NCI-H748 (cell line): ENCODE results near the gene TK2.
"Not testable (repeated sequence)": the region's sequence is repeated elsewhere in the genome, so short reads cannot be mapped to it uniquely, and the experiment has no call there.

Source experiments
- DNase-seq: peaks from one replicate; lab custom pipeline; 2025; ENCODE audit not compliant: unreplicated experiment; lab: John Stamatoyannopoulos, UW

Gene TK2

GRCh38 chr16:66521252-66521713, 28.6 kb downstream of the TK2 start:
- no peak for DNase-seq

GRCh38 chr16:66520406-66521170, 29.3 kb downstream of the TK2 start:
- no peak for DNase-seq

DNA sequence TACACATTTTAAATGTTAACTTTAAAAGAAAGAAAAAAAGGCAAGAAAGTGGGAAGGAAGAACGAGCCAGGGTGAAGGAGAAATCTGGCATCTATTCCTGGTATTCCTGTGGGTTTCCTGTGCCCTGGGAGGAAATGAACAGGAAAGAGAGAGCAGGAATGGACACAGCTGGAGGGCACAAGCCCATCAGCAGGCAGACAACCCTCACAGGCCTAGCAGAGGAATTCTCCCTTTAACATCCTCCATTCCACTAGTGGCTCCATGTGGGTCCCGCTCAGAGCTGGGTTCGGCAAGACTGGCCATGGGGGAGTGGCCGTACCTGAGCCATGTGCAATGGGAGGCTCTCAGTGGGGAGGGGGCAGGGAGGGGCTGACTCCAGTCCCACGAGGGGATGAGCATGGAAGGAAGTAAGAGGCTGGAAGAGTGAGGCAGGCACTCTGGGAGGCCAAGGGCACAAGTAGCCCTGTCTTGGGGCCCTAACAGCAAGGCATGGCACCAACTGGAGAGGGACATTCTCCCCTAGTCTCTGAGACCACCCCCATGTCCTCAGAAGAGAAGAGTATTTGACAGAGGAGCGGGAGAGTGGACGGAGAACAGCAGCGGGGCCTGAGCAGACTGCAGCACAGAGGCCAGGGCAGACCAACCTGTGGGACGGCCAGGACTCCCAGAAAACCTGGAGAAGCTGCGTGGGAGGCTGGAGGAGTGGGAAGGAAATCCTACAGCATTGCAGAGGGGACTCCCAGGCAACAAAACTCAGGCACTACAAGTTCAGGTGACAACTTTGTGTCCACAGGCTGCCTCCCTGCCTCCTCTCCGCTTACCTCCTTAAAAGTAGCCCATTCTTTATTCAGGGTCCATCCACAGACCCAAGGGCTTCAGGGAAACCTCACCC, 30.2 kb downstream of the TK2 start:
- no peak for DNase-seq

DNA sequence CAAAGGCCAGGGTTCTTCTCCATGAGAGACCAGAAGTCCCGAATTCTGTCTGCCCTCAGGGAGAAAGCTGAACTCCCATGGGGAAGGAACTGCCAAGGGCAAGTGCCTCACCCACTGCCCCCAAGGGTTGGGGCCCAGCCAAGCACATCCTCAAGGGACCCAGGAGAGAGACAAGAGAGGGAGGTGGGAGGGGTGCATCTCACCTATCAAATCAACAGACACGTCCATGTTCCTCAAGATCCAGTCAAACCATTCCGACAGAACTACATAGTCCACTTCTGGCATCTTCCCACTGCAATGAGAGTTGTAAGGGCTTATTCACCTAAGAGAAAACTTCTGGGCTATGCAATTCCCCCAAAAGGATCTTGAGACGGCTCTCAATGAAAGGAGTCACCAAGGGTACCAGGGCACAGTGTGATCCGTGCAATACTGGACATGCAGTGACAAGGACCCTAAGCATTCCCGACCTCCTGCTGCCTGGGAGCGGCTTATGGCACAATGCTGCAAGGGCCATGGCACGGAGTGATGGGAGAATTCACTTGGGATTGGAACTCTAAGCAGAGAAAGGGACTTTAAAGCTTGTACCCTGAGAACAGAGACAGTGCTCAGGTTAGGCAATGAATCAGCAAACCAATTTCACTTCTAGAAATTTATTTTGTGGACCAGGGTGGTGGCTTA, 32.2 kb downstream of the TK2 start:
- DNase-seq: no peak

DNA sequence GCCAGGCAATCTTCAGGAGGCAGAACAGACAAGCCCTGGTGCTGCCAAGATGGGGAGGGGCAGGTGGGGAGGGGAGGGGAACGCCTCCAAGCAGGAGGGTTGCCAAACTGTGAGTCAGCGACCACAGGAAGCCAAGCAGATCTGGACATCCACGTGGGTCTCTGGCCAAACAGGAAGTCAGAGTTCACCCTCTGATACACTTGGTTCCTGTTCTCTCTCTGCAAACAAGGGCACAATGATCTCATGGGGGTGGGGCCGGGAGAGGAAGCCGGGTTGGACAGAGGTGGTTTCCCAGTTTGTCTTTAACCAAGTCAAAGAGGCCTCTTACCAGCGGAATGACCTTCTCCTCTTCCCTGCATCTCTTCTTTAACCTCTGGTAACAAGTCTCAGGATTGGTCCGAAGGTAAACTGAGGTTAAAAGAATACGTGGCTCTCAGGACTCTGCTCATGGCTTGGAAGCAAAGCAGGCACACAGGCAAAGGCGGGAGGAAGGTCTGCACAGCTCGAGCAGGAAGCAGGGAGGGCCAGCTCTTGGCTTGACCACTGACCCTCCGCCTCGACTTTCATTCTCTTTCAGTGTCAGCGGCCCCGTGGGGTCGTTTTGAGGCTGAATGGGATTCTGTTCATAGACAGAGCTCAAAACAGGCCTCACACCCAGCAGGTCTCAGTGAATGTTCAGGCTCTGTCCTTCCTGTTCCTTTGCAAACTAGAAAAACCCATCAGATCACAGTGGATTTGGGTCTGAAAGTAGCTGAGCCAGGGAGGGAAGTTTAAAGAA, 32.9 kb downstream of the TK2 start:
- peak; percentile 45 for DNase-seq

- no peak for DNase-seq
Observed at GRCh38 chr16:66516509-66516807, 33.5 kb downstream of the TK2 start.

GRCh38 chr16:66515596-66516508, 34.1 kb downstream of the TK2 start:
- no peak for DNase-seq

DNA sequence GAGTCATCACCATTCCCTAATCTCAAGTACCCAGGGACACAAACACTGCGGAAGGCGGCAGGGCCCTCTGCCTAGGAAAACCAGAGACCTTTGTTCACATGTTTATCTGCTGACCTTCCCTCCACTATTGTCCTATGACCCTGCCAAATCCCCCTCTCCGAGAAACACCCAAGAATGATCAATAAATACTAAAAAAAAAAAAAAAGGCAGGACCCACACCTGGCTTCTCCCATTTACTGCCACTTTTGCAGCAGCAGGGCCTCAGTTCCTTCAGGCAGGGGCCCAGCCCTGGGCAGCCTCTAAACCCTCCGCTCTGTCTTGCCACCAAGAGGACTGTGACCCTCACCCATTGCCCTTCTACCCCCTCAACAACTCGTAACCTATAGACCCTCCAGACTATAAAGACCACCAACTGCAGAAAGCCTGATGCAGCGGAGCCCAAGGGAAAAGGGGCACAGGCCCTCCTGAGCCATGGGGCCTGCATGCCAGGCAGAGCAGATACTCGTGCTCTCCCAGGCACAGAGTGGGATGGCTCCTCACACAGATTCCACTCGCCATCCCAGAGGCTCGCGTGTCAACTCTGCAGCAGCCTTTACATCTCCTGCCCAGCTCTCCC, 34.8 kb downstream of the TK2 start:
- not testable (repeated sequence) for DNase-seq

DNA sequence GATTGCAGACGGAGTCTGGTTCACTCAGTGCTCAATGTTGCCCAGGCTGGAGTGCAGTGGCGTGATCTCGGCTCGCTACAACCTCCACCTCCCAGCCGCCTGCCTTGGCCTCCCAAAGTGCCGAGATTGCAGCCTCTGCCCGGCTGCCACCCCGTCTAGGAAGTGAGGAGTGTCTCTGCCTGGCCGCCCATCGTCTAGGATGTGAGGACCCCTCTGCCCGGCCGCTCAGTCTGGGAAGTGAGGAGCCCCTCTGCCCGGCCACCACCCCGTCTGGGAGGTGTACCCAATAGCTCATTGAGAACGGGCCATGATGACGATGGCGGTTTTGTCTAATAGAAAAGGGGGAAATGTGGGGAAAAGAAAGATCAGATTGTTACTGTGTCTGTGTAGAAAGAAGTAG, 35.5 kb downstream of the TK2 start:
- not testable (repeated sequence) for DNase-seq

DNA sequence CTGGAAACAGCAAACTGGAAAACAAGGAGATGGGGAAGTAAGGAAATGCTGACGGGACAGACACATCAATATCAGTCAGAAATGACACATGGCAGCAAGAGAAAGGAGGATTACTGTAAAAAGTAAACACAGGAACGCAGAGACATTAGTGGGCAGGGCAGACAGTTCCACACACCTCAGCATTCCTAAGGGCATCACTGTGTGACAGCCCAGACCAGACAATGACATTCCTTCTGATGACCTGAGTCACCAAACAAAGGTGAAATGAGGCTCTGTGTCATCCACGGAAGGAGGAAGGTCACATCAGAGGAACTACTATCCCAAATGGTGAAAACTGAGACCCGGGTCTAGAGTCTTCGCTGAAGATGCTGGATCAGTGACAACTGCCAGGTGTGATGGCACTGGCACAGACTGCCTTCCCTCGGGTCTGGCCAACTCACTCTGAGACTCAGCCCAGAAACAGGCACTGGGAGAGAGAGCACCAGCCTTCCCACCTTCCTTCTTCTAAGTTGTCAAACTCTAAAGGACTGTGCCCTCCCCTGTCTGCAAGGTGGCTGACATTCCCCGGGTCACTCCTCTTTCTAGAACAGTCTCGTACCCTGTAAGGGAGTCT, 36.7 kb downstream of the TK2 start:
- no peak for DNase-seq

- no peak for DNase-seq
Observed at GRCh38 chr16:66512272-66513110, 37.4 kb downstream of the TK2 start.

- DNase-seq: no peak
Observed at GRCh38 chr16:66511602-66512271, 38.2 kb downstream of the TK2 start.

DNA sequence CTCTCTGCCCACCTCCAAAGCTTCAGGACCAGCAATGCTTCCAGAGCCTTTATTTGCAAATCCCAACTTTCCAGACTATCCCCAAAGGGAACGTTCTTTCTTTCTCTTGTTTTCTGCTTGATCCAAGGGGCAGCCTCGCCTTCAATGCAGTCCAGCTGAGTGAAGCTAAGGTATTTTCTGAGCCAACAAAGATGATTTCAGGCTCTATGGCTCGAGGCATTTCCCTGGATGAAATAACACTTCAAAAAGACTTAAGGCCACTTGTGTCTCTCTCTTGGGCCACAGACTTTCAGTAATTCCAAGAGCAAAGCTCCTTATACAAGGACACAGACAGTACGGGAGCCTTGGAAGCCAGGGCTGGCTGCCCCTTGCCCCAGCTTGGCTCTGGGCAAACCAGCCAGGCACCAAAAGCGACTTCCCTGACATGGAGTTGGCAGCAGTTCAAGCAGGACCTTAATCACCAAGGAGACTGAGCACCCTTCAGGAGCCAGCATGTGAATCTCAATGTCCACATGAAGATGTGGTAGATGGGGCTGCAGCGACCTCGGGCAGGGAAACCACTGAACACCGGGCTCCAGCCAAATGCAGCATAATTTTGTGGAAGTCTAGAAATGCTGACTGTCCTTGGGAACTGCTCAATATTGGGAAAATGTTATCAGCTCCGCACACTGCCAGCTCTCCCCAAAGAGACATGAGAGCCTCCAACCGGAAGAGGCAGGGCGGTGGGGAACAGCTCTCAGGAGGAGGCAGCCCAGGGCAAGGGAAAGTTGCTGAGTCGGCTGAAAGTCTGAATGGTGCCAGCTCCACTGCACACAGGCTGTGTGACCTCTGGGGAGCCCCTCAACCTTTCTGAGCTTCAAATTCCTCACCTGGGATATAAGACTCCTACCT, 39.0 kb downstream of the TK2 start:
- no peak for DNase-seq

DNA sequence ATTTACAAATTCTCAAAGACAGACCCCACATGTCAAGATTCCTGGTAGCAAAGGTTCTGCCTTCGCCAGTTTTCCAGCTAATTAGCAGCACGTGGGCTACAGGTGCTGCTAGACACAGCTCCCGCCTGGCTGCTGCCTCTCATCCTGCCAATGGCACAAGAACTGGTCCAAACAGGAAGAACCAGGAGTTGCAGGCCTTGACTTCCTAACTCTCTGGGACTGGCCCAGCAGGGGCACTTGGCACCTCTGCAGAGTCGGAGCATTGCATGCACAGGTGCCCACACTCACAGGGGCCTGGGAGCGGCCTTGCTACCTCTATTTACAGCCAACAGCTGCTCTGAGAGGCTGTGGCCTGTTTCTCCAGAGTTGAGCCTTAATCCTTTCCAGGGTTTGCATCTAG, 39.6 kb downstream of the TK2 start:
- no peak for DNase-seq

- DNase-seq: no peak
Observed at GRCh38 chr16:66509576-66509975, 40.3 kb downstream of the TK2 start.

- DNase-seq: no peak
Observed at GRCh38 chr16:66508914-66509496, 40.9 kb downstream of the TK2 start.
